ENCODE results near the gene NFATC4. TPM values are rescaled to one million over a fixed set of nuclear protein-coding genes. Genes with fewer than 3 reads are reported as not detected.

The NFATC4 gene
- polyA plus RNA-seq, 3 donors, result not detected

- peaks cover 5 to 14% (median 11%) of the 10 kb centered on the region in 3 donors for H3K27me3 Mint-ChIP-seq (ENCODE audit: low read depth in 3 of 3)
- no peak overlapping the region for H3K27ac ChIP-seq (ENCODE audit: low read depth in 1 of 2, low read length in 2 of 2)
- H3K27me3 ChIP-seq (ENCODE audit: control insufficient read depth in 2 of 2, insufficient read depth in 2 of 2, low read length in 2 of 2), result peaks cover 0 to 7% of the 10 kb centered on the region in 2 donors
- DNase-seq, result no peak
- no peaks in the 10 kb centered on the region for H3K36me3 ChIP-seq (replicated peaks in 1 of 2; ENCODE audit: control insufficient read depth in 1 of 2, insufficient read depth in 2 of 2, low read length in 2 of 2)
- 83% methylated on average over 1 of the region's 4 CpGs for WGBS (ENCODE audit: insufficient coverage)
- peak overlapping the region in 1 of 2 donors; percentile 49 for H3K4me3 Mint-ChIP-seq
- H3K9ac ChIP-seq (ENCODE audit: insufficient read depth, low read length, poor library complexity, severe bottlenecking), result peak overlapping the region; percentile 64
- intact Hi-C loops (cut with micrococcal nuclease), result no loop called here
- H3K36me3 Mint-ChIP-seq, result peaks cover 0 to 4% of the 10 kb centered on the region in 2 donors
- H3K4me3 ChIP-seq (replicated peaks in 1 of 3; ENCODE audit: low read depth in 2 of 3, low read length in 3 of 3), result no peak overlapping the region
- H2AFZ ChIP-seq (ENCODE audit: insufficient read depth, low read depth, low read length, poor library complexity, severe bottlenecking), result peak overlapping the region; percentile 79
- peaks cover 0 to 2% (median 0%) of the 10 kb centered on the region in 7 donors for H3K9me3 Mint-ChIP-seq
- H3K79me2 ChIP-seq (ENCODE audit: insufficient read depth, low read length), result no peaks in the 10 kb centered on the region
- peak overlapping the region; percentile 84 for H3K4me2 ChIP-seq (replicated peaks; ENCODE audit: extremely low read depth, low read length, poor library complexity, severe bottlenecking)
- H3K9me3 ChIP-seq (replicated peaks in 1 of 2; ENCODE audit: control insufficient read depth in 1 of 2, insufficient read depth in 1 of 2, low read length in 2 of 2), result no peaks in the 10 kb centered on the region
- TF ChIP-seq CTCF (IDR thresholded peaks at IDR 0.05), result no peak
- peaks cover 35 to 41% of the 10 kb centered on the region in 2 donors for H3K4me1 ChIP-seq (ENCODE audit: control insufficient read depth in 1 of 2, insufficient read depth in 2 of 2, low read length in 2 of 2)
- H3K27ac Mint-ChIP-seq, result peak overlapping the region in 1 of 7 donors; percentile 16
- peaks cover 37% of the 10 kb centered on the region for H3K4me1 Mint-ChIP-seq
- H4K20me1 ChIP-seq (ENCODE audit: insufficient read depth, low read length), result no peaks in the 10 kb centered on the region
These were observed 32.2 kb downstream of the NFATC4 start for GRCh38 chr14:24399999-24400718.

DNA sequence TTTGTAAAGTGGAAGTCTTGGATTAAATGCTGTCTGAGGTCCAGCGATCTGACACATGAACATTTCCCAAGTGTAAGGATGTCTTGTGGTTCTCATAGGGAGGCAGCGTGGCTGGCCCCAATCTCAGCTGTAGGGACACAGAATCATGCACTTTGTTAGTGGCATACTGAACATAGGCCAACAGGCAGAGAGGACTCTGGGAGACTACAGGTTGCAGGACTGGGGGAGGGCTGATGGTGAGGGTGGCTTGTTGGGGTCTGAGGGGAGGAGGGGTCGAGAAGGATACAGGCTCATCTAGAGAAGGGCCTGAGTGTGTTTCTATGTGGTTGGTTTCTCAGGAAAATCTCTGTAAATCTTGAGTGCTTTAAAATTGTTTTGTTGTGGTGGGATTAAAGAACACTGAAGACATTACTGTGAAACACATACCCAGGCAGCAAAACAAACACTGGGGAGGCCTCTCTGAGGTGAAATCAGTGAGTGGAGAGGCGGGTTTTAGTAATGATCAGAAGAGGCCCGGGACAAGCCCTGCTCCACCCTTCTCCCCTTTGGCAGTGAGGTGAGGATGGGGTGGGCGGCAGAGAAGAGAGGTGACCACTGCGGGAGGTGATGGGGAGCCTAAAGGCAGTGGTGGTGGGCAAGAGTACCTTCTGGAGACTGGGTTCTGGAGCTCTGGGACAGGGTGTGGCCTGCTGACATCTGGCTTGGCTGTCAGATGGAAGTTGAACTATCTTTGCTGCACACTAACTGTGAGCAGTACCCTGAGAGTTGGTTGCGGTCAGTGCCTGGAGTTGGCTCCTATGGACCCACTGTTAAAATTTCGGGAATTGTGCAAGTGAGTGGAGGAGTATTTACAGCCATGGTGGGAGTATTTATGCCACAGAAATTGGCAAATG is 34.1 kb downstream of the NFATC4 start:
- H3K27me3 ChIP-seq (ENCODE audit: control insufficient read depth in 2 of 2, insufficient read depth in 2 of 2, low read length in 2 of 2), result peaks cover 0 to 7% of the 10 kb centered on the region in 2 donors
- H3K27me3 Mint-ChIP-seq (ENCODE audit: low read depth in 3 of 3), result peaks cover 6 to 14% (median 9%) of the 10 kb centered on the region in 3 donors

More for the DNA sequence above, 34.1 kb downstream of the NFATC4 start:
- Histone ChIP-seq H2AFZ (ENCODE audit: insufficient read depth, low read depth, low read length, poor library complexity, severe bottlenecking) (no peak overlapping the region), H3K4me1 (ENCODE audit: control insufficient read depth in 1 of 2, insufficient read depth in 2 of 2, low read length in 2 of 2) (peaks cover 20 to 23% of the 10 kb centered on the region in 2 donors), H3K4me2 (replicated peaks; ENCODE audit: extremely low read depth, low read length, poor library complexity, severe bottlenecking) (no peak overlapping the region), H3K9me3 (replicated peaks in 1 of 2; ENCODE audit: control insufficient read depth in 1 of 2, insufficient read depth in 1 of 2, low read length in 2 of 2) (no peaks in the 10 kb centered on the region), H4K20me1 (ENCODE audit: insufficient read depth, low read length) (no peaks in the 10 kb centered on the region), H3K4me3 (replicated peaks in 1 of 3; ENCODE audit: low read depth in 2 of 3, low read length in 3 of 3) (no peak overlapping the region), H3K27ac (ENCODE audit: low read depth in 1 of 2, low read length in 2 of 2) (no peak overlapping the region), H3K9ac (ENCODE audit: insufficient read depth, low read length, poor library complexity, severe bottlenecking) (no peak overlapping the region), H3K36me3 (replicated peaks in 1 of 2; ENCODE audit: control insufficient read depth in 1 of 2, insufficient read depth in 2 of 2, low read length in 2 of 2) (no peaks in the 10 kb centered on the region), H3K79me2 (ENCODE audit: insufficient read depth, low read length) (no peaks in the 10 kb centered on the region)
- WGBS (ENCODE audit: insufficient coverage), result 83% methylated on average over 4 of the region's 9 CpGs
- TF ChIP-seq CTCF (IDR thresholded peaks at IDR 0.05), result no peak
- DNase-seq, result no peak
- Mint-ChIP-seq H3K9me3 (peaks cover 0 to 2% (median 0%) of the 10 kb centered on the region in 7 donors), H3K27ac (peak overlapping the region in 1 of 7 donors; percentile 34), H3K36me3 (peaks cover 0 to 4% of the 10 kb centered on the region in 2 donors), H3K4me3 (no peak overlapping the region), H3K4me1 (peaks cover 21% of the 10 kb centered on the region)
- intact Hi-C loops (cut with micrococcal nuclease), result no loop called here

Measured in CD14-positive monocyte (primary cell).